Smooth muscle cell (in vitro differentiated cells): Measurements from ENCODE around the gene EYA4. TPM values are rescaled to one million over a fixed set of nuclear protein-coding genes. Genes with fewer than 3 reads are reported as not detected.

Experiments used
- DNase-seq: peaks from one replicate; lab custom pipeline; 2025; ENCODE audit not compliant: unreplicated experiment; lab: John Stamatoyannopoulos, UW
- H2AFZ ChIP-seq: fragments of 200-600 bp; sonication (generic); 2 replicates; pipeline ENCODE4 v1.6.0; 2016; ENCODE audit warnings: antibody characterized with exemption, low read depth, mild to moderate bottlenecking
- H3F3A ChIP-seq: fragments of 200-600 bp; sonication (generic); 2 replicates; pipeline ENCODE4 v1.6.0; 2017; ENCODE audit warnings: antibody characterized with exemption, low read depth
- H3K27ac ChIP-seq: fragments of 200-600 bp; sonication (generic); 2 replicates; pipeline ENCODE4 v1.5.1; 2016; ENCODE audit warnings: low read depth, mild to moderate bottlenecking
- H3K27me3 ChIP-seq: fragments of 200-600 bp; sonication (generic); 2 replicates; pipeline ENCODE4 v1.6.1; 2016; ENCODE audit warnings: low read depth, mild to moderate bottlenecking
- H3K36me3 ChIP-seq: fragments of 200-600 bp; sonication (generic); 2 replicates; pipeline ENCODE4 v1.5.1; 2016; ENCODE audit warnings: low read depth
- H3K4me1 ChIP-seq: fragments of 200-600 bp; sonication (generic); 2 replicates; pipeline ENCODE4 v1.5.1; 2016; ENCODE audit warnings: low read depth
- H3K4me2 ChIP-seq: fragments of 200-600 bp; sonication (generic); 2 replicates; pipeline ENCODE4 v1.6.0; 2016; ENCODE audit warnings: mild to moderate bottlenecking
- H3K4me3 ChIP-seq: fragments of 200-600 bp; sonication (generic); 2 replicates; pipeline ENCODE4 v1.5.1; 2016; ENCODE audit warnings: mild to moderate bottlenecking
- H3K79me2 ChIP-seq: fragments of 200-600 bp; sonication (generic); 2 replicates; pipeline ENCODE4 v1.6.0; 2016; ENCODE audit warnings: low read depth, mild to moderate bottlenecking
- H3K9ac ChIP-seq: fragments of 200-600 bp; sonication (generic); 2 replicates; pipeline ENCODE4 v1.6.0; 2016; ENCODE audit warnings: low read depth
- H3K9me3 ChIP-seq: fragments of 200-600 bp; sonication (generic); replicated peaks from 2 replicates; pipeline ENCODE4 v1.5.1; 2016; ENCODE audit warnings: low read depth
- H4K20me1 ChIP-seq: fragments of 200-600 bp; sonication (generic); 2 replicates; pipeline ENCODE4 v1.6.0; 2016; ENCODE audit warnings: low read depth
- WGBS: methylation state at CpG from one replicate; pipeline ENCODE4 v1.1.7; 2016; ENCODE audit warnings: low lambda C conversion rate; 5-methylcytosine and 5-hydroxymethylcytosine counted together
- polyA plus RNA-seq: library from polyadenylated mRNA; unstranded; fragments of >200 nt; fragmentation: Nextera tagmentation; extraction: Ambion mirVana; gene quantifications from 2 replicates; pipeline ENCODE4 v1.2.1, GENCODE V29; 2016
- total RNA-seq: library from RNA; depleted of rRNA; stranded (reverse); fragments of >200 nt; gene quantifications from 2 replicates; pipeline ENCODE4 v1.2.3, GENCODE V29; 2014
- TF ChIP-seq, protein P1 (sequence below): fragments of 200-600 bp; sonication (generic); IDR thresholded peaks from 2 replicates; pipeline ENCODE4 v1.5.1; 2017; ENCODE audit warnings: borderline replicate concordance, mild to moderate bottlenecking, antibody characterized with exemption; ENCODE audit not compliant: insufficient read depth, poor library complexity, severe bottlenecking

The EYA4 gene
- total and polyA plus RNA-seq, 2 experiments from 2014 or later: 1.3 TPM; not detected in 1

DNA sequence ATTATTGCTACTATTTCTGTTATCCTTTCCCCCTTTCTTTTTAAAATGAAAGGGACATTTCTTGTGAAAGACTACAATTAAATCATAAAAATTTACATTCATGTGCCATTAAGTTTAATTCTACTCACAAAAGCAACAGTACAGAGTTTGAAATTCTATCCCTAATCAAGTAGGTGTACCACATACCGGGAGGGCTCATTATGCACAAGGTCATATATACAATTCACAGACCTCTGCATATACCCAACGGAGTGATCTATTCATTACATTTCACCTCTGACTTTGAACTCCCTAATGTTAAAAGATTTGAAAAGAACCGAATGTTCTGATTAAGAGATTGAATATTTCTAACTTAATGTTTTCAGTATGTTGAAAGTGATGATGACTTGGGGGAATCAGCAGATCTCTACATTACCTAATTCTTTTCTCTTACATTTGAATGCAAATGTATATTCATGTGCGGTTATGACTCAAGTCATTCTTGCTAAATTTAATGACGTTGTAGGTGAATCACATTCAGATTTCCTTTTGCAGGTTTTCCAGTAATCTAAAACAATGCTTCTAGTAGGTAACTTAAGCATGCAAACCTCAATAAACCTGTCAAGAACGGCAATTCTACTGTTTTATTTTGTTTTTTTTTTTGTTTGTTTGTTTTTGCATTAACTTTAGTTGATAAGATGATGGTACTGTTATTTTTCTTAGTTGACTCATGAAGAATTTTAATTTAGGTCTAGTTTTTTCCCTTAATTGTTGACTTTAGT, 7.3 kb downstream of the EYA4 start:
- Histone ChIP-seq H2AFZ (no peak overlapping the region), H3K9ac (no peak overlapping the region), H3K27me3 (peaks cover 92% of the 10 kb centered on the region), H3K27ac (no peak overlapping the region), H3K4me1 (no peaks in the 10 kb centered on the region), H3F3A (no peaks in the 10 kb centered on the region), H3K79me2 (no peaks in the 10 kb centered on the region), H3K9me3 (no peaks in the 10 kb centered on the region), H4K20me1 (no peaks in the 10 kb centered on the region), H3K4me2 (no peak overlapping the region), H3K4me3 (no peak overlapping the region), H3K36me3 (no peaks in the 10 kb centered on the region)
- TF ChIP-seq, protein P1, sequence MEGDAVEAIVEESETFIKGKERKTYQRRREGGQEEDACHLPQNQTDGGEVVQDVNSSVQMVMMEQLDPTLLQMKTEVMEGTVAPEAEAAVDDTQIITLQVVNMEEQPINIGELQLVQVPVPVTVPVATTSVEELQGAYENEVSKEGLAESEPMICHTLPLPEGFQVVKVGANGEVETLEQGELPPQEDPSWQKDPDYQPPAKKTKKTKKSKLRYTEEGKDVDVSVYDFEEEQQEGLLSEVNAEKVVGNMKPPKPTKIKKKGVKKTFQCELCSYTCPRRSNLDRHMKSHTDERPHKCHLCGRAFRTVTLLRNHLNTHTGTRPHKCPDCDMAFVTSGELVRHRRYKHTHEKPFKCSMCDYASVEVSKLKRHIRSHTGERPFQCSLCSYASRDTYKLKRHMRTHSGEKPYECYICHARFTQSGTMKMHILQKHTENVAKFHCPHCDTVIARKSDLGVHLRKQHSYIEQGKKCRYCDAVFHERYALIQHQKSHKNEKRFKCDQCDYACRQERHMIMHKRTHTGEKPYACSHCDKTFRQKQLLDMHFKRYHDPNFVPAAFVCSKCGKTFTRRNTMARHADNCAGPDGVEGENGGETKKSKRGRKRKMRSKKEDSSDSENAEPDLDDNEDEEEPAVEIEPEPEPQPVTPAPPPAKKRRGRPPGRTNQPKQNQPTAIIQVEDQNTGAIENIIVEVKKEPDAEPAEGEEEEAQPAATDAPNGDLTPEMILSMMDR: no peak
- 69% methylated on average over 6 of the region's 6 CpGs for WGBS
- no peak for DNase-seq

DNA sequence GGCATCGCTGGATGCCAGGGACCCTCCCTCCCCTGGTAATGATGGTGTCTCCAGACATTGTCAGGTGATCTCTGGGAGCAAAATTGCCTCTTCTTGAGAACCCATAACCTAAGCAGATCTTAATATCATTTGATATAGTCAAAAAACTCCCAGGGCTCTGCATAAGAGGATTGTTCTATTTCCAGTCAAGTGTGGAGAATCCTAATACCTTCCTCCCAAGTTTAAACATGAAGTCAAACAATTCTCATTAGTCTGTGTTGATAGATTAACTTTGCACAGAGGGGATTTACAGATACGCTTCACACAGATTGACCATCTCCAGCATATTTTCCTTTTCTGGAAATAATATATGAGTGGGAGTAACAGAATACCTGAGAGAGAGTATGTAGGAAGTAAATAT, 10.5 kb downstream of the EYA4 start:
- no peaks in the 10 kb centered on the region for H3K36me3 ChIP-seq
- no peak overlapping the region for H3K4me2 ChIP-seq
- H4K20me1 ChIP-seq: no peaks in the 10 kb centered on the region
- WGBS: 89% methylated on average over 2 of the region's 2 CpGs
- no peak overlapping the region for H2AFZ ChIP-seq
- H3K4me1 ChIP-seq: no peaks in the 10 kb centered on the region
- no peaks in the 10 kb centered on the region for H3K79me2 ChIP-seq
- H3F3A ChIP-seq: no peaks in the 10 kb centered on the region
- DNase-seq: no peak
- no peak overlapping the region for H3K9ac ChIP-seq
- H3K9me3 ChIP-seq: no peaks in the 10 kb centered on the region
- TF ChIP-seq, protein P1: no peak
- H3K27me3 ChIP-seq: peaks cover 70% of the 10 kb centered on the region
- no peak overlapping the region for H3K4me3 ChIP-seq
- H3K27ac ChIP-seq: no peak overlapping the region

DNA sequence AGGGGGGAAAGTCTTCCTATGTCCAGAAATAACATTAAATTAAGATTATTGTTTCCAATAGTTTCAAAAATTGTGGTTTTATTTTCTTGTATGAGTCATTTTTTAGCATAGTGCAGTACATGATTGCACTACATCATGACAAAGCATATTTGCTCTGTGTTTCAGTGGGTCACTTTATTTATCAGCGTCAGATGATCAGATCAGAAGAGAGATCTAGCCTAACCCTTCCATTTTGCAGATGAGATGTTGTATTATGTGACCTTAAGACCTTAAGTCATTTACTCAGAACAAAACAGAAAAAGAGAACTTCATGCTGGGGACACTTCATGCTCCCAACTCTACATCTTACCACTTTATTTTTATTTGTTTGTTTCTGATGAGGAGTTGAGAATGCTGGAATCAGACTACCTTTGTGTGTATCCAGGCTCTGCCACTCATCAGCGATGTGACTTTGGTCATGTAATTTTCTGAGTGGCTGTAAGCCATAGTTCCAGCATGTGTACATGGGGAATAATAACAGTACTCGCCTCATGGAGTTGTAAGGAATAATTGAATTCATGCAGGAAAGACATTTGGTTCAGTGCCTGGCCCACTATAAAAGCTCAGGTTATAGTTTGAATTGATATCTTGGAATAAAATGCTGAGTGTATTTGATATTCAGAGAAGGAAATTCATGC, 13.5 kb downstream of the EYA4 start:
- no peaks in the 10 kb centered on the region for H3F3A ChIP-seq
- H3K4me2 ChIP-seq: no peak overlapping the region
- H3K36me3 ChIP-seq: no peaks in the 10 kb centered on the region
- H3K27me3 ChIP-seq: peaks cover 48% of the 10 kb centered on the region
- 93% methylated on average over 3 of the region's 3 CpGs for WGBS
- no peak overlapping the region for H3K9ac ChIP-seq
- no peaks in the 10 kb centered on the region for H3K79me2 ChIP-seq
- no peak overlapping the region for H2AFZ ChIP-seq
- H3K27ac ChIP-seq: no peak overlapping the region
- no peaks in the 10 kb centered on the region for H3K4me1 ChIP-seq
- no peaks in the 10 kb centered on the region for H3K9me3 ChIP-seq
- DNase-seq: no peak
- no peaks in the 10 kb centered on the region for H4K20me1 ChIP-seq
- TF ChIP-seq, protein P1: no peak
- no peak overlapping the region for H3K4me3 ChIP-seq
